Activated B cell treated with CpG ODN at 0.5 μM for 24 hours (primary cell): Measurements from ENCODE around the gene KCNN1. TPM values are rescaled to one million over a fixed set of nuclear protein-coding genes. Genes with fewer than 3 reads are reported as not detected.

Source experiments
- ATAC-seq: fragments of 200-7000 bp; cut with Tn5 transposase; one replicate; pipeline ENCODE4 v1.10.0; 2021; ENCODE audit warnings: low read depth, mild to moderate bottlenecking, moderate library complexity
- CTCF ChIA-PET: fragments of 350-600 bp; sonication (Branson Sonifier 250); formaldehyde crosslinking; loops from one replicate; lab custom pipeline; 2021; ENCODE audit warnings: antibody characterized with exemption; lab: Charles Lee
- POLR2A ChIA-PET: fragments of 350-600 bp; sonication (Branson Sonifier 250); formaldehyde crosslinking; loops from one replicate; lab custom pipeline; 2021; ENCODE audit warnings: antibody characterized with exemption; lab: Charles Lee
- DNase-seq: peaks from one replicate; pipeline ENCODE4 v3.0.0; 2022
- H3K27ac Mint-ChIP-seq: one replicate; pipeline ENCODE4 v1.8.0; 2020; ENCODE audit warnings: mixed read lengths
- H3K27me3 Mint-ChIP-seq: one replicate; pipeline ENCODE4 v1.8.0; 2021; ENCODE audit warnings: mixed read lengths
- H3K36me3 Mint-ChIP-seq: one replicate; pipeline ENCODE4 v1.8.0; 2021; ENCODE audit warnings: low read depth, mixed read lengths
- H3K4me1 Mint-ChIP-seq: one replicate; pipeline ENCODE4 v1.8.0; 2021; ENCODE audit warnings: mixed read lengths
- H3K4me3 Mint-ChIP-seq: one replicate; pipeline ENCODE4 v1.8.0; 2020; ENCODE audit warnings: mild to moderate bottlenecking, mixed read lengths
- H3K9me3 Mint-ChIP-seq: one replicate; pipeline ENCODE4 v1.8.0; 2020; ENCODE audit warnings: mixed read lengths
- CTCF ChIP-seq: fragments of 200-600 bp; IDR thresholded peaks from one replicate; pipeline ENCODE4 v1.8.0; 2022; ENCODE audit warnings: antibody characterized with exemption, mild to moderate bottlenecking
- intact Hi-C: fragments of 100-400 bp; cut with micrococcal nuclease; formaldehyde crosslinking; loops from one replicate; pipeline ENCODE4 v1.15.1; 2024
- total RNA-seq: library from RNA; stranded (reverse); gene quantifications from 2 replicates; pipeline ENCODE4 v1.2.3, GENCODE V29; 2022

The KCNN1 gene
- total RNA-seq, 1 donor from 2014 or later, result not detected

DNA sequence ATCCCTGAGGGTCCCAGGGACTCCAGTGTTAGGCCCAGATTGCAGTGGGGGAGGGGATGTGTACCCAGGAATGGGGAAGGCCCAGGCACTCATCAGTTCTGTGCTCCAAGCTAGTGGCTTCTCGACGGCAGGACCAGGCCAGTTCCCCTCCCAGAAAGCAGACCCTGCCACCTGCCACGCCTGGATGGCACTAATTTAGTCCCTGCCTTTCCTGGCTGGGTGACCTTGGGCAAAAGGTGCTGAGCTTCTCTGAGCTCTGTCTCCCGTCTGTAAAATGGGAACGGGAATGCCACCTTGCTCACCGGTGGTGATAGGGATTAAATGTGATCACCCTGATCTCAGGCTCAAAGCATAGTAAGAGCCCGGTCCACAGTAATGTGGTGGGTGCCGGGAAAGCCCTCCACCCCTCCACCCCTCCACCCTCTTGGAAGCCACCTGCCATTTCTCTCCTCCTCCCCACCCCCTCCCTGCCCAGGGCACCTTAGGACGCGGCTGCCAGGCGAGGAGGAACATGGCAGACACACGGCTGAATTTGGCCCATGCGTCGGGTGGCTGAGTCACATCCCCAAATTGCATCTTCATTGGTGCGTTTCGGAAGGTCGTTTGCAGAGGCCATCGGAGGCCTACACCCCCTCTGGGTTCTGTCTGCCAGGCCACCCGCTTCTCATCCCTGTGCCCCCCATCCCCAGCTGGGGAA lies 2.3 kb downstream of the KCNN1 start:
- DNase-seq (no peak), ATAC-seq (no peak)
- peaks cover 27% of the 10 kb centered on the region for H3K27me3 Mint-ChIP-seq
- H3K27ac Mint-ChIP-seq, result no peak overlapping the region
- H3K4me1 Mint-ChIP-seq, result peaks cover 12% of the 10 kb centered on the region
- intact Hi-C loops, result no loop called here
- H3K4me3 Mint-ChIP-seq, result no peak overlapping the region
- no peak for TF ChIP-seq CTCF
- H3K9me3 Mint-ChIP-seq, result no peaks in the 10 kb centered on the region
- CTCF ChIA-PET, result interaction anchor here (1.5 kb wide), 1 partner anchor 28 kb away, joined by 5 read pairs; no protein-coding TSS in a partner anchor
- POLR2A ChIA-PET, result no interaction called here
- H3K36me3 Mint-ChIP-seq, result no peaks in the 10 kb centered on the region

- DNase-seq (no peak), ATAC-seq (no peak)
- intact Hi-C loops, result no loop called here
- CTCF ChIA-PET, result no interaction called here
- no peaks in the 10 kb centered on the region for H3K36me3 Mint-ChIP-seq
- H3K4me3 Mint-ChIP-seq, result no peak overlapping the region
- POLR2A ChIA-PET, result no interaction called here
- no peak for TF ChIP-seq CTCF
- no peaks in the 10 kb centered on the region for H3K9me3 Mint-ChIP-seq
- H3K27me3 Mint-ChIP-seq, result peaks cover 7% of the 10 kb centered on the region
- H3K27ac Mint-ChIP-seq, result no peak overlapping the region
- H3K4me1 Mint-ChIP-seq, result peaks cover 6% of the 10 kb centered on the region
Observed at GRCh38 chr19:17972230-17972629, 5.3 kb downstream of the KCNN1 start.

DNA sequence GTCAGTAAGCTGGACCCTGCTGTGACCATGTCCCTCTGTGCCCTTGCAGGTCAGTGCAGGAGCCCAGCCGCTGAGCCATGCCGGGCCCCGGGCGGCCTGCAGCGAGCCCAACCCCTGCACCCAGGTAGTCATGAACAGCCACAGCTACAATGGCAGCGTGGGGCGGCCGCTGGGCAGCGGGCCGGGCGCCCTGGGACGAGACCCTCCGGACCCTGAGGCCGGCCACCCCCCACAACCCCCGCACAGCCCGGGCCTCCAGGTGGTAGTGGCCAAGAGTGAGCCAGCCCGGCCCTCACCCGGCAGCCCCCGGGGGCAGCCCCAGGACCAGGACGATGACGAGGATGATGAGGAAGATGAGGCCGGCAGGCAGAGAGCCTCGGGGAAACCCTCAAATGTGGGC lies 6.9 kb downstream of the KCNN1 start:
- Mint-ChIP-seq H3K27me3 (peaks cover 1% of the 10 kb centered on the region), H3K36me3 (no peaks in the 10 kb centered on the region), H3K4me3 (no peak overlapping the region), H3K9me3 (no peaks in the 10 kb centered on the region), H3K27ac (no peak overlapping the region), H3K4me1 (peaks cover under 1% of the 10 kb centered on the region)
- no peak for DNase-seq
- ChIA-PET POLR2A (interaction anchor here (0.7 kb wide), 1 partner anchor 63 kb away, joined by 3 read pairs; no protein-coding TSS in a partner anchor), CTCF (no interaction called here)
- no peak for ATAC-seq
- intact Hi-C loops, result no loop called here
- TF ChIP-seq CTCF, result no peak

DNA sequence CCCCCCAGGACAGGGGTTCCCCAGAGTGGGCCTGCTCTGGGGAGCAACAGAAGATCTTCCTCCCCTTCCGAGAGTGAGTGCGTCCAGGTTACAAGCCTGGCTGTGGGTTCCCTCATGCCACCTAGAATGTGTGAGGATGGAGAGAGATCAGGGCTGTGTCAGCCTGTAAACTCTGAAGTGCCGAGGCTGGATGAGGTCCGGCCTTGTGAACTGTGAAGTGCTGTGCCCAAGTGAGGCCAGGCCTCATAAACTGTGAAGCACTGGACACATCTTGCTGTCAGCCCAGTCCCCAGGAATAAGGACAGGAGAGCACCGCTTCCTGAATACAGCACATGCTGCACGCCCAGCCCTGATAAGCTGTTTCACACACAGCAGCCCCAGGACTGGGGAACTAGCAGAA lies 7.6 kb downstream of the KCNN1 start:
- POLR2A ChIA-PET, result interaction anchor here (0.7 kb wide), 1 partner anchor 64 kb away, joined by 3 read pairs; no protein-coding TSS in a partner anchor
- ATAC-seq (no peak), DNase-seq (no peak)
- Mint-ChIP-seq H3K4me1 (peaks cover 5% of the 10 kb centered on the region), H3K27me3 (peaks cover 1% of the 10 kb centered on the region), H3K36me3 (no peaks in the 10 kb centered on the region), H3K4me3 (no peak overlapping the region), H3K27ac (no peak overlapping the region), H3K9me3 (no peaks in the 10 kb centered on the region)
- CTCF ChIA-PET, result no interaction called here
- TF ChIP-seq CTCF, result no peak
- intact Hi-C loops, result no loop called here

DNA sequence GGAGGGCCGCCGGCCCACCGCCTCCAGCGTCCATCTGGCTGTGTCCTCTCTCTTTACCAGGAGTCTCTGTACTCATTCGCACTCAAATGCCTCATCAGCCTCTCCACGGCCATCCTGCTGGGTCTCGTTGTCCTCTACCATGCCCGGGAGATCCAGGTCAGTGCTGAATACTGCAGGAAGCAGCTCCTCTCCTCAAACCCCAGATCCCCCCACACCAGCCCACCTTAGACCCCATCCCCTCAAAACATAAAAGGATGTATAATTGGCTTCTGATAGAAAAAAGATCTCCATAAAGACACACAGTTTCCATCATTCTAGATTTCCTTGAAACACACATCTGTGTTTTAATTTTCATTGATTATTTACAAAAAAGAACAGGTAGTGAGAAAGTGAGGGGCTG lies 8.1 kb downstream of the KCNN1 start:
- H3K4me1 Mint-ChIP-seq, result peaks cover 9% of the 10 kb centered on the region
- H3K36me3 Mint-ChIP-seq, result no peaks in the 10 kb centered on the region
- H3K27me3 Mint-ChIP-seq, result peaks cover 1% of the 10 kb centered on the region
- TF ChIP-seq CTCF, result no peak
- ChIA-PET POLR2A (no interaction called here), CTCF (no interaction called here)
- H3K27ac Mint-ChIP-seq, result no peak overlapping the region
- intact Hi-C loops, result no loop called here
- ATAC-seq, result no peak
- H3K4me3 Mint-ChIP-seq, result no peak overlapping the region
- DNase-seq, result no peak
- H3K9me3 Mint-ChIP-seq, result no peaks in the 10 kb centered on the region
